Kidney (tissue), 14 donors: ENCODE data around the gene TPPP2. TPM values are rescaled to one million over a fixed set of nuclear protein-coding genes. Genes with fewer than 3 reads are reported as not detected.
"Not testable (repeated sequence)": the region's sequence is repeated elsewhere in the genome, so short reads cannot be mapped to it uniquely, and the experiment has no call there.

Experiments used
- DNase-seq, 5 donors: peaks; one replicate each; pipeline ENCODE4 v3.0.0-alpha.2; 2013 to 2020
- FAIRE-seq: peaks from 2 replicates; lab custom pipeline; 2012; peaks lifted over from hg19 to GRCh38; lab: Jason Lieb, UNC
- H3K27ac ChIP-seq, 2 donors: one replicate each; pipeline ENCODE4 v1.7.0; 2013; ENCODE audit warnings: low read depth in 2 of 2, low read length in 2 of 2, inconsistent platforms in 1 of 2
- H3K27me3 ChIP-seq: one replicate; pipeline ENCODE4 v1.7.1; 2013; ENCODE audit warnings: low read length, inconsistent platforms; ENCODE audit not compliant: control insufficient read depth, insufficient read depth
- H3K36me3 ChIP-seq, 3 donors: one replicate each; pipeline versions ENCODE4 v1.7.0 to v1.7.1; 2013; ENCODE audit warnings: low read length in 3 of 3, control low read depth in 1 of 3, inconsistent platforms in 1 of 3; ENCODE audit not compliant: insufficient read depth in 3 of 3, control insufficient read depth in 2 of 3
- H3K4me1 ChIP-seq, 3 donors: one replicate each; pipeline versions ENCODE4 v1.7.0 to v1.7.1; 2013; ENCODE audit warnings: low read length in 3 of 3, inconsistent platforms in 1 of 3, low read depth in 1 of 3; ENCODE audit not compliant: control insufficient read depth in 2 of 3, insufficient read depth in 2 of 3
- H3K4me3 ChIP-seq, 3 donors: one replicate each; pipeline versions ENCODE4 v1.7.0 to v1.8.1; 2013; ENCODE audit warnings: low read length in 3 of 3, control low read depth in 1 of 3, inconsistent platforms in 1 of 3
- H3K9ac ChIP-seq, 3 donors: one replicate each; pipeline versions ENCODE4 v1.7.0 to v1.7.1; 2013; ENCODE audit warnings: low read length in 3 of 3, control low read depth in 1 of 3, inconsistent platforms in 1 of 3
- H3K9me3 ChIP-seq, 3 donors: one replicate each; pipeline versions ENCODE4 v1.7.0 to v1.7.1; 2013; ENCODE audit warnings: low read length in 3 of 3, control low read depth in 1 of 3, inconsistent platforms in 1 of 3; ENCODE audit not compliant: control insufficient read depth in 2 of 3, insufficient read depth in 1 of 3
- intact Hi-C: fragments of 100-400 bp; cut with DNase I; formaldehyde crosslinking; loops from one replicate; pipeline ENCODE4 v1.11.1; 2022
- polyA plus RNA-seq: library from polyadenylated mRNA; stranded (reverse); fragments of 350-450 nt; fragmentation: Illumina TruSeq; extraction: RNeasy Lipid Tissue Mini Kit (QIAGEN cat#74804); gene quantifications from one replicate; pipeline ENCODE4 v1.2.3, GENCODE V29; 2014; ENCODE audit warnings: low read depth, low replicate concordance; ENCODE audit not compliant: insufficient read depth
- total RNA-seq: library from RNA; stranded (reverse); fragmentation: NEBNext Ultra II Directional; extraction: Animal tissue kit (Norgen Biotek cat#: 25700); gene quantifications from one replicate; pipeline ENCODE4 v1.2.1, GENCODE V29; 2021
- TF ChIP-seq, protein P1 (sequence below): IDR thresholded peaks from 3 replicates; pipeline ENCODE4 v1.5.1; 2012; ENCODE audit warnings: mild to moderate bottlenecking, moderate library complexity, borderline replicate concordance; ENCODE audit not compliant: insufficient read depth; ENCODE audit errors: extremely low read depth
- donor health status: control.
- donor health status: control.
- donor health status: control.
- donor health status: control.
- donor health status: control.
- donor health status: DM: yes; HTN: yes; CAD: no.
- donor health status: Normal renal cell carcinoma (clear cell type).

TPPP2 gene
- total and polyA plus RNA-seq, 2 donors from 2014 or later, result 1.3 TPM; not detected in 1

DNA sequence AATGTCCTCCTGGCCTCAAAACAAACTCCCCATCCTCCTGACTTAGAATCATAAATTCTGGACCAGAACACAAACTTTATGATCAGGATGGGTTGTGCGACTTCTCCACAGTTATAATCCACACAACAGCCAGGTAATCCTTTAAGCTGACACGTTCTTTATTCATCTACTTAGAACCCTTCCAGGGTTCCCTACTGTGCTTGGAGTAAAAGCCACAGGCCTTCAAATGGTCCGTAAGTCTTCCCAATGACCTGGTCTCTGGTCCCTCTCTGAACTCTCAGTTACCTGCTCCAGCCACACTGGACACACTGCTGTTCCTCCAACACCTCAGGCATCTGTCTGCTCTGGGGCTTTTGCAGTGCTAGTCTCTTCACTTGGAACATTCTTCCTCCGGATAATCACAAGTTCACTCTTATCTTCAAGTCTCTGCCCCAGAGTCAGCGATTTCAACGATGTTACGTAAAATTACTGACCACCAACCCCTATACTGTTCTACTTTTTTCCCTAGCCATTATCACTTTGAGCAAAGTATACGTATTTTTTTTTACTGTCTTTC lies 10.4 kb downstream of the TPPP2 start:
- Histone ChIP-seq H3K27ac (no peak overlapping the region), H3K27me3 (no peaks in the 10 kb centered on the region), H3K4me1 (peaks cover 7 to 41% (median 29%) of the 10 kb centered on the region in 3 donors), H3K4me3 (no peak overlapping the region), H3K36me3 (no peaks in the 10 kb centered on the region), H3K9ac (no peak overlapping the region), H3K9me3 (no peaks in the 10 kb centered on the region)
- FAIRE-seq (no peak), DNase-seq (no peak)
- intact Hi-C loops, result no loop called here
- TF ChIP-seq, protein P1, sequence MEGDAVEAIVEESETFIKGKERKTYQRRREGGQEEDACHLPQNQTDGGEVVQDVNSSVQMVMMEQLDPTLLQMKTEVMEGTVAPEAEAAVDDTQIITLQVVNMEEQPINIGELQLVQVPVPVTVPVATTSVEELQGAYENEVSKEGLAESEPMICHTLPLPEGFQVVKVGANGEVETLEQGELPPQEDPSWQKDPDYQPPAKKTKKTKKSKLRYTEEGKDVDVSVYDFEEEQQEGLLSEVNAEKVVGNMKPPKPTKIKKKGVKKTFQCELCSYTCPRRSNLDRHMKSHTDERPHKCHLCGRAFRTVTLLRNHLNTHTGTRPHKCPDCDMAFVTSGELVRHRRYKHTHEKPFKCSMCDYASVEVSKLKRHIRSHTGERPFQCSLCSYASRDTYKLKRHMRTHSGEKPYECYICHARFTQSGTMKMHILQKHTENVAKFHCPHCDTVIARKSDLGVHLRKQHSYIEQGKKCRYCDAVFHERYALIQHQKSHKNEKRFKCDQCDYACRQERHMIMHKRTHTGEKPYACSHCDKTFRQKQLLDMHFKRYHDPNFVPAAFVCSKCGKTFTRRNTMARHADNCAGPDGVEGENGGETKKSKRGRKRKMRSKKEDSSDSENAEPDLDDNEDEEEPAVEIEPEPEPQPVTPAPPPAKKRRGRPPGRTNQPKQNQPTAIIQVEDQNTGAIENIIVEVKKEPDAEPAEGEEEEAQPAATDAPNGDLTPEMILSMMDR, result no peak

DNA sequence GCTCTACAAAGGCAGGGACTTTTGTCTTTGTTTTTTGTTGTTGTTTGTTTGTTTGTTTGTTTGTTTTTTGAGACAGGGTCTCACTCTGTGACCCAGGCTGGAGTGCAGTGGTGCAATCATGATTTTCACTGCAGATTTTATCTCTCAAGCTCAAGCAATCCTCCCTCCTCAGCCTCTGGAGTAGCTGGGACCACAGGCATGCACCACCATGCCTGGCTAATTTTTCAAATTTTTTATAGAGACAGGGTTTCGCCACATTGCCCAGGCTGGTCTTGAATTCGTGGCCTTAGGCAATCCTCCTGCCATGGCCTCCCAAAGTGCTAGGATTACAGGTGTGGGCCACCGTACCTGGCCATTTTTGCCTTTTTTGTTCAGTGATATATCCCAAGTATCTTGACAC lies 10.9 kb downstream of the TPPP2 start:
- H3K4me1 ChIP-seq, result peaks cover 7 to 41% (median 29%) of the 10 kb centered on the region in 3 donors
- H3K9ac ChIP-seq, DNase-seq, H3K27ac ChIP-seq, FAIRE-seq, H3K27me3 ChIP-seq, H3K4me3 ChIP-seq, intact Hi-C loops, H3K9me3 ChIP-seq, H3K36me3 ChIP-seq: not testable (repeated sequence)

DNA sequence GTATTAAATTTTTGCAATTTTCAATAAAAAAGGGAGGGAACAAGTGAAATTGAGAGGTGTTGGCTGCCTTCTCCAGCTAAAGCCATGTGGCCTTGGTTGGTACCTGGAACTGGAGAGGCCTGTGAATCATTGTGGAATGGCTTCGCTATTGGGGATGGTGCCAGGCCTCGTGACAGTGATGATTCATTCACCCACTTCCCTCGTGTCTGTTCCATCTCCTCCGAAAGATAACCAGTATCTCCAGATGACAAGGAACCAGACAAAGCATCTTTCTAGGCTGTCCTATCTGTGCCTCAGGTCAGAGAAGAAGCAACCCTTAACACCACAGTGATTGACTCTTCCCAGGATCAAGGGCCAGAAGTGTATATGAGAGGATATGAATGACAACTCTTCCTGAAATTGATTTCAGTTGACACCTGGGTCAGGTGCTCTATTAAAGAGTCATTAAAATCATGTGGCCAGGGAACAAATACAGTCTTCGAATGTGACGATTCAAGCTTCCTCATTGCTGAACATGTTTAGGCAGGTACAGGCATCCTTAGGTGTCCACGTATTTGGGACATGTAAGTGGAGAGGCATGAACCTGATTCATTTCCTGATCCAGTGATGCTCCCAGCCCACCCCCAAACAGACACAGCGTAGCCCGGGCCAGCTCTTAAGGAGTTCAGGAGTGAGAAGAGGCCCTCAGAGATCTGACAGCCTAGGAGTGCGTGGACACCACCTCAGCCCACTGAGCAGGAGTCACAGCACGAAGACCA lies 11.8 kb downstream of the TPPP2 start, which contains the start of gene RNASE7:
RNASE7 (plus strand) TSS at position 687 of the 758 bp plus-strand sequence. CDS start 631 bp downstream, outside the sequence.
- DNase-seq (no peak), FAIRE-seq (no peak)
- Histone ChIP-seq H3K36me3 (no peaks in the 10 kb centered on the region), H3K9ac (peak within 1 kb of the TSS in 1 of 3 donors; percentile 32), H3K27ac (peak within 1 kb of the TSS in 1 of 2 donors; percentile 74), H3K4me1 (peaks cover 7 to 41% (median 29%) of the 10 kb centered on the region in 3 donors), H3K9me3 (no peaks in the 10 kb centered on the region), H3K27me3 (no peaks in the 10 kb centered on the region), H3K4me3 (no peak within 1 kb of the TSS)
- intact Hi-C loops, result no loop called here
- TF ChIP-seq, protein P1, result no peak

DNA sequence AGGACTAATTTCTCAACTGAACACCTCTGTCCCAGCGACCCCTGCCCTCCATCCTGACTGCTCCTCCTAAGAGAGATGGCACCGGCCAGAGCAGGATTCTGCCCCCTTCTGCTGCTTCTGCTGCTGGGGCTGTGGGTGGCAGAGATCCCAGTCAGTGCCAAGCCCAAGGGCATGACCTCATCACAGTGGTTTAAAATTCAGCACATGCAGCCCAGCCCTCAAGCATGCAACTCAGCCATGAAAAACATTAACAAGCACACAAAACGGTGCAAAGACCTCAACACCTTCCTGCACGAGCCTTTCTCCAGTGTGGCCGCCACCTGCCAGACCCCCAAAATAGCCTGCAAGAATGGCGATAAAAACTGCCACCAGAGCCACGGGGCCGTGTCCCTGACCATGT lies 12.9 kb downstream of the TPPP2 start:
- FAIRE-seq, result no peak
- DNase-seq, result no peak
- Histone ChIP-seq H3K9me3 (no peaks in the 10 kb centered on the region), H3K9ac (peak overlapping the region in 1 of 3 donors; percentile 32), H3K27me3 (no peaks in the 10 kb centered on the region), H3K4me3 (no peak overlapping the region), H3K27ac (peak overlapping the region in 1 of 2 donors; percentile 74), H3K4me1 (peaks cover 7 to 41% (median 29%) of the 10 kb centered on the region in 3 donors), H3K36me3 (no peaks in the 10 kb centered on the region)
- intact Hi-C loops, result no loop called here
- TF ChIP-seq, protein P1, result no peak
